NK-92 (cell line): ENCODE measurements around the gene ZFYVE19.

Source experiments
- DNase-seq: peaks from one replicate; lab custom pipeline; 2025; ENCODE audit not compliant: unreplicated experiment; lab: John Stamatoyannopoulos, UW

ZFYVE19 gene

GRCh38 chr15:40812721-40813425 is 6.0 kb downstream of the ZFYVE19 start:
- no peak for DNase-seq

GRCh38 chr15:40815042-40815698 is 8.3 kb downstream of the ZFYVE19 start:
- DNase-seq, result no peak

GRCh38 chr15:40819048-40819447 is 12.2 kb downstream of the ZFYVE19 start:
- no peak for DNase-seq

- no peak for DNase-seq
Observed at GRCh38 chr15:40821195-40821594, 14.3 kb downstream of the ZFYVE19 start.

- DNase-seq, result no peak
Observed at GRCh38 chr15:40823572-40824343, 16.9 kb downstream of the ZFYVE19 start.

GRCh38 chr15:40825661-40826422 is 19.0 kb downstream of the ZFYVE19 start:
- no peak for DNase-seq

GRCh38 chr15:40826423-40827075 is 19.7 kb downstream of the ZFYVE19 start:
- no peak for DNase-seq

- DNase-seq, result no peak
Observed at GRCh38 chr15:40828447-40829036, 21.7 kb downstream of the ZFYVE19 start, which contains the start of gene PPP1R14D. PPP1R14D (minus strand) TSS chr15:40828708; CDS start chr15:40828641, 67 bp downstream.

GRCh38 chr15:40829115-40829514 is 22.2 kb downstream of the ZFYVE19 start:
- no peak for DNase-seq

- DNase-seq, result no peak
Observed at GRCh38 chr15:40830884-40831283, 24.0 kb downstream of the ZFYVE19 start.

GRCh38 chr15:40831861-40832260 is 25.0 kb downstream of the ZFYVE19 start:
- DNase-seq, result no peak

GRCh38 chr15:40832903-40833302 is 26.0 kb downstream of the ZFYVE19 start:
- no peak for DNase-seq

- no peak for DNase-seq
Observed at GRCh38 chr15:40836020-40836419, 29.1 kb downstream of the ZFYVE19 start.

- DNase-seq, result no peak
Observed at GRCh38 chr15:40838756-40839155, 31.9 kb downstream of the ZFYVE19 start.

GRCh38 chr15:40841741-40842140 is 34.9 kb downstream of the ZFYVE19 start:
- DNase-seq, result no peak

- DNase-seq, result no peak
Observed at GRCh38 chr15:40843261-40843884, 36.5 kb downstream of the ZFYVE19 start.

- no peak for DNase-seq
Observed at GRCh38 chr15:40843885-40844695, 37.2 kb downstream of the ZFYVE19 start, which contains the start of gene SPINT1. SPINT1 (plus strand) TSS chr15:40844048; CDS start chr15:40844555, 507 bp downstream.

GRCh38 chr15:40844696-40845030 is 37.8 kb downstream of the ZFYVE19 start:
- DNase-seq, result no peak

GRCh38 chr15:40845036-40845435 is 38.1 kb downstream of the ZFYVE19 start:
- no peak for DNase-seq
